Stimulated activated CD8-positive, alpha-beta memory T cell treated with anti-CD3 and anti-CD28 coated beads, Interleukin-4, amount 100 ng/mL, for 24 hours (primary cell): Measurements from ENCODE around the gene SERPINF2.
"Not testable (repeated sequence)": the region's sequence is repeated elsewhere in the genome, so short reads cannot be mapped to it uniquely, and the experiment has no call there.

Experiments used
- DNase-seq: peaks from one replicate; pipeline ENCODE4 v3.0.0-alpha.2; 2020; ENCODE audit warnings: low read depth

Gene SERPINF2

GRCh38 chr17:1742371-1743087, at the start of gene SERPINF2:
Gene SERPINF2, plus strand, starts transcription at chr17:1742871. Its CDS starts 2,125 bp downstream, at chr17:1744996.
- DNase-seq: no peak

DNA sequence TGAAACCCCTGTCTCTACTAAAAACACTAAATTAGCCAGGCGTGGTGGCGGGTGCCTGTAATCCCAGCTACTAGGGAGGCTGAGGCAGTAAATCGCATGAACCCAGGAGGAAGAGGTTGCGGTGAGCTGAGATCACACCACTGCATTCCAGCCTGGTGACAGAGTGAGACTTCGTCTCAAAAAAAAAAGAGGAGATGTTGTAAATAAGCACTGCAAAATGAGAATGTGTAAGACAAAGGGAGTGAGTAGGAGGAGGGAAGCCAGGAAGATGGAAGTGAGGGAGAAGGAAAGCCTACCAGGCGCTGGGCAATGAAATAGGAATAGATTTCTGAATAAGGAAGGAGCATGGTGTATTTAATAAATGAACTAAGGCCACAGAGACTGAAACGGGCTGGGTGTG, 49.3 kb upstream of the SERPINF2 start:
- DNase-seq: no peak

- DNase-seq: no peak
Observed at GRCh38 chr17:1695365-1695764, 47.3 kb upstream of the SERPINF2 start.

DNA sequence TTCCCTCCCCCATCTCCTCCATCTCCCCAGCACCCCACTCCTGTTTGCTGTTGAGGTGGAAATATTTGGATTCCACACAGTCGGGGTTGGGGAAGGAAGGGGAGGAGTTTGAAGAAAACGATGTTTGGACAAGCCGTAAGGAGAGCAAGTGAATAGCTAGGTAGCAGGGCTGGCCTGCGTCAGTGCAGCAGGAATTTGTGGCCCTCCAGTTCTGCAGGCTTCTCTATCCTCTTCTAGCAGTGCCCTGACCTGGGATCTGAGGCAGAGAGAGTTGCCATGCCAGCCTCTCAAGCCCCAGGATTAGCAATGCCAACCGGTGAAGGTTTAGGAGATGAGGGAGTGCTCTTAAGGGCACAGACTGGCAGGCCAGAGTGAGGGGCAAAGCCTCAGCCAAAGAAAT, 45.0 kb upstream of the SERPINF2 start:
- DNase-seq: no peak

DNA sequence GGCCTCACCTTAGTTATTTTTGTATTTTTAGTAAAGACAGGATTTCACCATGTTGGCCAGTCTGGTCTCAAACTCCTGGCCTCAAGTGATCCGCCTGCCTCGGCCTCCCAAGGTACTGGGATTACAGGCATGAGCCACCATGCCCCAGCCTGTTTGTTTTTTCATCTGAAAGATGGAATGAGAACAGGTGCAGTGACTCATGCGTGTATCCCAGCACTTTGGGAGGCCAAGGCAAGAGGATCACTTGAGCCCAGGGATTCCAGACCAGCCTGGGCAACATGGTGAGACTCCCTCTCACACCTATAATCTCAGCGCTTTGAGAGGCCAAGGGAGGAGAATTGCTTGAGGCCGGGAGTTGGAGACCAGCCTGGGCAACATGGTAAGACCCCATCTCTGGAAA, 42.8 kb upstream of the SERPINF2 start:
- not testable (repeated sequence) for DNase-seq

- DNase-seq: no peak
Observed at GRCh38 chr17:1703063-1703462, 39.6 kb upstream of the SERPINF2 start.

GRCh38 chr17:1705004-1705403, 37.7 kb upstream of the SERPINF2 start:
- no peak for DNase-seq

- no peak for DNase-seq
Observed at GRCh38 chr17:1707107-1707506, 35.6 kb upstream of the SERPINF2 start.

DNA sequence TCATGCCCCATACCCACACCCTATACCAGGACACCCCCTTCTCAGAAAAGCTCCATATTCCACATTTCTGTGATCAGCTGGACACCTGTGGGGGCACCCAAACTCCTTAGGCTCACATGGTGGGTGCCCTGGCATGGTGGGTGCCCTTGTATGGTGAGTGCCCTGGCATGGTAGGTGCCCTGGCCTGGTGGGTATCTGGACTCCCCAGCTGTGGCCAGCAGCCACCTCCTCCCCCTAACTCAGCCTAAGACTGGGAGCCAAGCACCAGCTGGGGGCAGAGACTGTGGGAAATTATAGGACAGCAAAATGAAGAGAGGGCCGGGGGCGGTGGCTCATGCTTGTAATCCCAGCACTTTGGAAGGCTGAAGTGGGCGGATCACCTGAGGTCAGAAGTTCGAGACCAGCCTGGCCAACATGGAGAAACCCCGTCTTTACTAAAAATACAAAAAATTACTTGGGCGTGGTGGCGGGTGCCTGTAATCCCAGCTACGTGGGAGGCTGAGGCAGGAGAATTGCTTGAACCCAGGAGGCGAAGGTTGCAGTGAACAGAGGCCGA, 33.8 kb upstream of the SERPINF2 start:
- not testable (repeated sequence) for DNase-seq

GRCh38 chr17:1709403-1709951, 33.2 kb upstream of the SERPINF2 start:
- no peak for DNase-seq

- DNase-seq: no peak
Observed at GRCh38 chr17:1709971-1710806, 32.5 kb upstream of the SERPINF2 start, which contains the start of gene TLCD2. Gene TLCD2, minus strand, starts transcription at chr17:1710377. Its CDS starts 135 bp downstream, at chr17:1710242.

DNA sequence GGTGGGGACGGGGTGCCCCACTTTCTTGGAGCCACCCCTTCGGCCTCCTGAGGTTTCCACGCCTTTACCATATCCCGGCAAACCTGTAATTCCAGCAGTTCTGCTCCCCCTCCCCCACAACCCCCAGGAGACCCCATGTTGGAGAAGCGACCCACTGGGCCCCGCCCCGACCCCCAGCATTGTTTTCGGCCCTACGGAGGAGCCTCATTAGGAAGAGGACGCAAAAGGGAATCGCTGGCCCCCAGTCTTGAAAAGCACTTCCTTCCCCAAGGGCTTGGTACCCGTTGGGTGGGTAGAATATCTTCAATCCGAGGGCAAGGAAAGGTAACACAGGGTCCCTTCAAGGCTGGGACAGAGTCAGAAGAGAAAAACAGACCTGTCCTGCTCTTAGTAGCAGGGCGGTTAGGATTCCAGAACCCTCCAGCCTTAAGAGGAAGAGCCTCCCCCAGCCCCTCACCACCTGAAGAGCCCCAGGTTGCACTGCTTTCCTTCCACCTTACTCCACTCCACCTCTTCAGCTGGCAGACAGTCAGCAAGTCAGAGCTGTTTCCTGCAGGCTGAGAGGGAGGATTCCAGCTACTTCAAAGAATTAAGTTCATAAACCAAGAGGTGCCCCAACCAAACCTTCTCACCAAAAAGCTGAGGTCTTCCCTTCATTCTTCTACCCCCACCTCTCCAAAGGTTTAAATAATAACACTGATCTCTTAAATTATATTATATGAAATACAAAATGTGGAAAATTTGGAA, 31.7 kb upstream of the SERPINF2 start:
- no peak for DNase-seq

- DNase-seq: no peak
Observed at GRCh38 chr17:1711804-1712203, 30.9 kb upstream of the SERPINF2 start.

DNA sequence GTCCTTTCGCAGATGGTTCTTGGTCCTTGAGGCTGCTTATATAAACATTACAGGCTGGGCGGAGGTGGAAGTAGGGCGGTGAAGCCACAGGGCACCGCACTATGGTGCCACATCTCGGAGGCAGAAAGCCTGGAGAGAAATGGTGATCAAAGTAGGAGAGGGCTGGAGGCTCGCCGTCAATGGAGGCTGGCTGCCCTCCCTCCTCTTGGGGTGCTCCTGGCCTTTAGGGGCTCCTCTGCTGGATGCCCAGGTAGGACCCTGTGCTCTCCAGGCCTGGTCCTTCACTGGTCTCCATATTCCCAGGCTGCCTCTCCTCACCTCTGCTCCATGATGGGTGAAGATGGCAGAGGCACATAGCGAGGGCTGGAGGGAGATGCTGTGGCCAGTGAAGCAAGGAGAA, 30.4 kb upstream of the SERPINF2 start:
- no peak for DNase-seq

DNA sequence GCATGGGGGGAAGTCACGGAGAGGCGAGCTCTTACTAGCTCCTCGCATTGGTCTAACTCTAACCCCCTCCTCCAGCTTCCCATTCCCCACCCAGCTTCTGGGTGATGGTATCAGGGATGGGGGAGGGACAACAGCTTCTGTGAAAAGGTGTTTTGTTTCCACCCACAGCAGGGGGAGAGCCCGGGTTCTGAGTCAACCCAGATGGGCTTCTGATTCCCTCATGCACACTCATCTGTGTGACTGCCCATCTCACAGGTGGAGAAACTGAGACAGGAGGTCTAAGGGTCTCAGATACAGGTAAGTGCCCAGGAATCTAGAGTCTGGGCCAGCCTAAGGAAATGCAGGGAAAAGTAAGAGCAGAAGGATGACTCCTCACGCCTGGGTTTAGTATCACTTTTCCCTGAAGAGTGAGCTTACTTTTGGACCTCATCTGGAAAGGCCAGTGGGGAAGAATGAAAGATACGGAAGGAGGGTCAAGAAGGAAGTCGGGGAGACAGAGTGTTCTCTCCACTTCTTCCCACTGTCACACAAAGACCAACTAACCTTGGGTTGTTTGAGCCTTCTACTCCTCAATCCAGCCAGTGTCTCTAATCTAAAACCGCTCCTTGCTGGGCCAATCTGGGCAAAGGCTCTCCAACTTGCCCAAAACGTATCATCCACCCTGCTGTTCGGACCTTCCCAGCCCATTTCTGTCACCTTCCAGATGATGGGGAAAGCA, 29.4 kb upstream of the SERPINF2 start:
- no peak for DNase-seq

DNA sequence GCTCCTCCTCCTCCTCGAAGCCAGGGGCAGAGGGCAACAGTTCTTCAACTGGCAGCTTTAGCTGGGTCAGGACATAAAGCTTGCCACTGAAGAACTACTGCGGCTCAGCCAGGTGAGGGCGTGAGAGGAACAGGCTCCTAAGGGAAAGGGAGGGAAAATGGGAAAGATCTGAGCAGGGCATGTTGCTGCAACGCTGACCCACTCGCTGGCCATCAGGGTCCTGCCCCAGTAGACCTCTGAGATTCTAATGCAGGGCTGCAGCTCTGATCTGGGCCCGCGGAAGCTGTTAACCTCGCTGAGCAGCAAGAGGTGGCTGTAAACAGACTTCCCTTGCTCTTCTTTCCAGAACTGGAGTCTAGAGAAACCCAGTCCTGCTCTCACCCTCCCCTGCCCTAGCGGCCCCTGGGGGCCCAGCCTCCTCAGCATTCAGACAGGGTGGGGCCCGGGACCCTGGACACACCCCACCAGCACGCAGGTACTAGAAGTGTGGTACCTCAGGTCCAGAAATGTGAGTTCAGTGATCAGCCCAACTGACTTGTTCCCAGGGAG, 28.7 kb upstream of the SERPINF2 start:
- DNase-seq: no peak

DNA sequence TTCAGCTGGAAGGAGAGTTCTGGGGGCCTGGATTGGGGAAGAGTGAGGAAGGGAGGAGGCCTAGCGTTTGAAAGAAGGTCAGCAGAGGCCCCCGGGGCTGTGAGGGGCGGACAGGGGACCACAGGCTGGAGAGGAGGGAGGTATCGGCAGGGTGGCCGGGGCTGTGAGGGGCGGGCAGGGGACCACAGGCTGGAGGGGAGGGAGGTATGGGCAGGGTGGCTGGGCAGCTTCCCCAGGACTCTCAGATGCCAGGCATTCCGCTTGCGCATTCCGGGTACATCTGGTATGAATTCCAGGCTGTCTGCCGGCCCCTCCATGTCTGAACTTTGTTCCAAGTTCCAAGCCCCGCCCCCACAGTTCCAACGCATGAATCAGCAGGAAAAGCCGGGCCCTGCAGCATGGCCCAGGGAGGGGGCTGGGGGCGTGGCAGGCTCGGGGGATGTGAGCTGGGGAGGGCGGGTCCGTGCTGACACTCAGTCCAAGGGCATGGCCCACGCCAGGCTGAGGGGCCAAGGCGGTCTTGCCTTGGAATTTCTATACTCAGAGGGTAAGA, 28.2 kb upstream of the SERPINF2 start:
- no peak for DNase-seq

DNA sequence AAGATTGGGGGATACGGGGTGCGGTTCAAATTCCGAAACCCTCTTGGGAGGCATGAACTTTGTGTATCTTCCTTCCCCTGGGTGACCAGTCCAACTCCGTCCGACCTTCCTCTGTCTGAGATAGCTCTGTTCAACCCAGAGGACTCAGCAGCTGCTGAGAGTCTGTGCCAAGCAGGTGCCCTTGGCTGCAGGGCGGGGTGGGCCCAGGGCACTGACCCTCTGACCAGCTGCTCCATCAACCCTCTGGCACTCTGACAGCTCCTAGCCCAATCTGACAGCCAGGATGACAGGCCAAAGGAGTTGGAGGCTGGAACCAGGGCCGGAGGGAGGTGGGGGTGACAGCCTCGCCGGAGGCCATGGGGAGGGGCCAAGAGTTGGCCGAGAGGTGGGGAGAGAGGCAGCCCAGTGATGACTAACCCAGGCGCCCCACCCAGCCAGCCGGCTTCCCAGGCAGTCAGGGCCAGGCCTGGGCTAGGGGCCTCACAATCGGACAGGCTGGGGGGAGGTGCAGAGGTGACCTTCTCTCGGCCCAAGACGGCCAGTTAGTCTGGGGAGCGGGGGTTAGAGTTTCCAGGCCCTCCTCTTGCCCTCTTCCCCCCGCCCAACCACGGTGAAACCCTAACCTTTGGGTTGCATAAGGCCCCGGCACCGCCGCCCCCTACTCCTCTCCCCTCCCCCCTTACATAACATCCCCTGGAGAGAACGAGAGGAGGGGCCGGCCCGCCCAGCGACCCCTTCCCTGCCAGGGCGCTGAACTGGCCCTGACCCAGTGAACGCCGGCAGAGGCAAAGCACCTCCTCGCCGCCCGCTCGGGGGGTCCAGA, 27.5 kb upstream of the SERPINF2 start:
- DNase-seq: no peak

GRCh38 chr17:1715803-1716075, 26.9 kb upstream of the SERPINF2 start:
- DNase-seq: no peak
